ENCODE measurements around the gene RPF1.
A peak's percentile ranks its signal among the peaks of the same experiment; 100 is the strongest.

Gene RPF1

DNA sequence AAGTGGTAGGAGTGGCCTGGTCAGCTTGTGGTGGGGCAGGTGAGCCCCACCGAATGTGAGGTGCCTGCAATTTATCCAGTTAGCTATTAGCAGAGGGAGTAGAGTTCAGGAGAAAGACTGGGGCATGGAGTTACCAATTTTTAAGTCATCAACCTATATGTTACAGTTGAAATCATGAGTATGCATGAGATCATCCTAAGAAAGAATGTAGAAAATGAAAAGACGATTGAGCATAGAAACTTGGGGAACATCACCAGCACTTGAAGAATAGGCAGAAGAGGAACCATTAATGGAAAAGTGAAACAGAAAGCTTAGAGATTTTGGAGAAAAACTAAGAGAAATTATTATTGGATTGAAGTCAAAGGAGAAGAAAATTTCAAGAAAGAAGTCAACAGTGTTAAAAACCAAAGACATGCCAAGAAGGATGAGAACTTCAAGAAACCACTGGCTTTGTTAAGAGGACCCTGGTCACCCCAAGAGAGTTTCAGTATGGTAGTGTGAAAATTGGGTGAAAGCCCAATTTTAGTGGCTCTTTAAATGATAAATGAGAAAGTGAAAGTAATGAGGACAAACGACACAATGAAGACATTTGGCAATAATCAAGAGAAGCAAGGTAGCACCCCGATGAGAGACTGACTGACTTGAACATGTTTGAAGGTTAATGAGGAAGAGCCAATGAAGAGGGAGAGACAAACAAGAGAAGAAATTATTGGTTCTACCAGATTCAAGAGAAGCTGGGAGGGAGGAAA, 44.1 kb upstream of the RPF1 start:
- Histone ChIP-seq H3K36me3 (ENCODE audit: control insufficient read depth in 2 of 2, insufficient read depth in 1 of 2, low read length in 2 of 2) (no peaks in the 10 kb centered on the region), H3K27ac (ENCODE audit: extremely low read depth, low read depth, low read length) (no peak overlapping the region), H3K4me1 (ENCODE audit: control insufficient read depth, insufficient read depth, low read length) (no peaks in the 10 kb centered on the region), H3K9me3 (ENCODE audit: control insufficient read depth, insufficient read depth, low read depth, low read length) (no peaks in the 10 kb centered on the region), H3K4me3 (ENCODE audit: low read depth, low read length) (no peak overlapping the region)
- TF ChIP-seq GFI1B (tag by site-specific recombination; IDR thresholded peaks at IDR 0.05) = no peak
- 0 out of 2 replicates have a peak, but pooled peaks have one; percentile 18 for TF ChIP-seq PRDM1 (tag by site-specific recombination; IDR thresholded peaks at IDR 0.05)
- ChIA-PET POLR2A (interaction anchor here (0.7 kb wide), 1 partner anchor 293 kb away, joined by 8 read pairs; no protein-coding TSS in a partner anchor), CTCF (interaction anchor here (0.5 to 3.1 kb wide), 10 partner anchors 10 to 398 kb away, joined by 3 to 17 read pairs (median 4); no protein-coding TSS in a partner anchor)

- POLR2A ChIA-PET = no interaction called here
- H3K4me3 ChIP-seq (ENCODE audit: low read depth, low read length) = no peak overlapping the region
- H3K36me3 ChIP-seq (ENCODE audit: control insufficient read depth in 2 of 2, insufficient read depth in 1 of 2, low read length in 2 of 2) = no peaks in the 10 kb centered on the region
- no peak for TF ChIP-seq ZNF830 (tag by site-specific recombination; IDR thresholded peaks at IDR 0.05; ENCODE audit: low read depth)
- no peaks in the 10 kb centered on the region for H3K4me1 ChIP-seq (ENCODE audit: control insufficient read depth, insufficient read depth, low read length)
- H3K9me3 ChIP-seq (ENCODE audit: control insufficient read depth, insufficient read depth, low read depth, low read length) = no peaks in the 10 kb centered on the region
- H3K27ac ChIP-seq (ENCODE audit: extremely low read depth, low read depth, low read length) = no peak overlapping the region
- CTCF ChIA-PET = interaction anchor here (0.6 to 1.6 kb wide), 4 partner anchors 28 to 885 kb away, joined by 3 read pairs; no protein-coding TSS in a partner anchor
Measured at GRCh38 chr1:84436876-84437655, 42.0 kb upstream of the RPF1 start.

DNA sequence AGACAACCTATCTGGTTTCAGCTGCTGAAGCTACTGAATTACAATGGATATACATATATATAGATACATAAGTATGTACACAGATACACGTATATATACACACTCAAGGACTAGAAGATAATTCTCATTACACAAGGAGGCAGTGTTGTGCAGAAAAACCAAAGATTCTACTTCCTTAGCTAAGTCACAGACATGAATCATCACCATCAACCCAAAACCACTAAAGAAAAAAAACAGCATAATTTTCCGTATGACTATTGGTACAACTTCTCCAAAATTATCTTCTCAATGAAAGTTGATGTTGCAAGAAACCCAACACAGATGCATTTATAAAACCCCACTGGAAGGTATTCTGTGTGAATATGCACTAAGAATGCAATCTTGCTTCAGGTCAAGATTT, 36.8 kb upstream of the RPF1 start:
- H3K4me3 ChIP-seq (ENCODE audit: low read depth, low read length) = no peak overlapping the region
- TF ChIP-seq ZFHX2 (tag by site-specific recombination; conservative IDR thresholded peaks at IDR 0.05) = no peak
- TF ChIP-seq ZNF26 (tag by site-specific recombination; IDR thresholded peaks at IDR 0.05) = no peak
- no peak for TF ChIP-seq GLIS1 (tag by site-specific recombination; IDR thresholded peaks at IDR 0.05)
- TF ChIP-seq ZNF214 (tag by site-specific recombination; IDR thresholded peaks at IDR 0.05; ENCODE audit: borderline replicate concordance) = no peak
- TF ChIP-seq ZNF362 (tag by site-specific recombination; IDR thresholded peaks at IDR 0.05) = peak; percentile 33; the same call in 1 of the 2 replicates
- TF ChIP-seq ZNF202 (tag by site-specific recombination; IDR thresholded peaks at IDR 0.05; ENCODE audit: borderline replicate concordance) = no peak
- TF ChIP-seq, protein P1, sequence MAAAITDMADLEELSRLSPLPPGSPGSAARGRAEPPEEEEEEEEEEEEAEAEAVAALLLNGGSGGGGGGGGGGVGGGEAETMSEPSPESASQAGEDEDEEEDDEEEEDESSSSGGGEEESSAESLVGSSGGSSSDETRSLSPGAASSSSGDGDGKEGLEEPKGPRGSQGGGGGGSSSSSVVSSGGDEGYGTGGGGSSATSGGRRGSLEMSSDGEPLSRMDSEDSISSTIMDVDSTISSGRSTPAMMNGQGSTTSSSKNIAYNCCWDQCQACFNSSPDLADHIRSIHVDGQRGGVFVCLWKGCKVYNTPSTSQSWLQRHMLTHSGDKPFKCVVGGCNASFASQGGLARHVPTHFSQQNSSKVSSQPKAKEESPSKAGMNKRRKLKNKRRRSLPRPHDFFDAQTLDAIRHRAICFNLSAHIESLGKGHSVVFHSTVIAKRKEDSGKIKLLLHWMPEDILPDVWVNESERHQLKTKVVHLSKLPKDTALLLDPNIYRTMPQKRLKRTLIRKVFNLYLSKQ (tag by site-specific recombination; IDR thresholded peaks at IDR 0.05; ENCODE audit: borderline replicate concordance) = no peak
- TF ChIP-seq ZNF654 (tag by site-specific recombination; IDR thresholded peaks at IDR 0.05; ENCODE audit: low read depth) = peak; percentile 70
- no peak for TF ChIP-seq ZNF416 (tag by site-specific recombination; IDR thresholded peaks at IDR 0.05)
- H3K27ac ChIP-seq (ENCODE audit: extremely low read depth, low read depth, low read length) = no peak overlapping the region
- no peaks in the 10 kb centered on the region for H3K9me3 ChIP-seq (ENCODE audit: control insufficient read depth, insufficient read depth, low read depth, low read length)
- CTCF ChIA-PET = interaction anchor here (0.5 to 3.5 kb wide), 21 partner anchors 9 to 681 kb away, joined by 3 to 29 read pairs (median 3); no protein-coding TSS in a partner anchor
- POLR2A ChIA-PET = no interaction called here
- H3K4me1 ChIP-seq (ENCODE audit: control insufficient read depth, insufficient read depth, low read length) = no peaks in the 10 kb centered on the region
- no peaks in the 10 kb centered on the region for H3K36me3 ChIP-seq (ENCODE audit: control insufficient read depth in 2 of 2, insufficient read depth in 1 of 2, low read length in 2 of 2)
